ENCODE results near the gene SRCIN1. TPM values are rescaled to one million over a fixed set of nuclear protein-coding genes. Genes with fewer than 3 reads are reported as not detected.
"Not testable (repeated sequence)": the region's sequence is repeated elsewhere in the genome, so short reads cannot be mapped to it uniquely, and the experiment has no call there.

Gene SRCIN1
- total RNA-seq, 3 donors from 2014 or later, result 4.2 to 10.8 (median 8.8) TPM

DNA sequence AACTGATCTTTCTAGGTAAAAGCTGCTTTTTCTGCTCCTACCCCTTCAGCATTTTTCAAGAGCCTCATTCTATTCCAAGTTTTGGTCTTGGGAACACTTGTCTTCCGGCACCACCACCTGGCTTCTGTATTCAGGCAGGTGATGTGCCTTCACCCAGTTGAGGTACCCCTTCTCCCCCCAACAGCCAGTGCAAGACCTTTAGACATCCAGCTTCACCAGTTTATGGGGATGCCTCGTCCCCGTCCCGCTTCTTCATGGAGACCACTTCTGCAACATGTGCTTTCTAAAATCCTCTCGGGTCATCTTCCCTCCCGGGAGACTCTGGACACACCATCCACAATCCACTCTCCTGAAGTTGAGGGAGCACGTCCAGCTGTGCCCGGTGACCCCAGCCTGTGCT lies 69.9 kb downstream of the SRCIN1 start:
- Histone ChIP-seq H3K4me3 (no peak overlapping the region), H3K27me3 (no peaks in the 10 kb centered on the region), H3K9me3 (no peaks in the 10 kb centered on the region), H3K36me3 (no peaks in the 10 kb centered on the region), H3K4me1 (no peaks in the 10 kb centered on the region), H3K27ac (no peak overlapping the region)
- TF ChIP-seq, protein P1, sequence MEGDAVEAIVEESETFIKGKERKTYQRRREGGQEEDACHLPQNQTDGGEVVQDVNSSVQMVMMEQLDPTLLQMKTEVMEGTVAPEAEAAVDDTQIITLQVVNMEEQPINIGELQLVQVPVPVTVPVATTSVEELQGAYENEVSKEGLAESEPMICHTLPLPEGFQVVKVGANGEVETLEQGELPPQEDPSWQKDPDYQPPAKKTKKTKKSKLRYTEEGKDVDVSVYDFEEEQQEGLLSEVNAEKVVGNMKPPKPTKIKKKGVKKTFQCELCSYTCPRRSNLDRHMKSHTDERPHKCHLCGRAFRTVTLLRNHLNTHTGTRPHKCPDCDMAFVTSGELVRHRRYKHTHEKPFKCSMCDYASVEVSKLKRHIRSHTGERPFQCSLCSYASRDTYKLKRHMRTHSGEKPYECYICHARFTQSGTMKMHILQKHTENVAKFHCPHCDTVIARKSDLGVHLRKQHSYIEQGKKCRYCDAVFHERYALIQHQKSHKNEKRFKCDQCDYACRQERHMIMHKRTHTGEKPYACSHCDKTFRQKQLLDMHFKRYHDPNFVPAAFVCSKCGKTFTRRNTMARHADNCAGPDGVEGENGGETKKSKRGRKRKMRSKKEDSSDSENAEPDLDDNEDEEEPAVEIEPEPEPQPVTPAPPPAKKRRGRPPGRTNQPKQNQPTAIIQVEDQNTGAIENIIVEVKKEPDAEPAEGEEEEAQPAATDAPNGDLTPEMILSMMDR (IDR thresholded peaks at IDR 0.05), result no peak
- TF ChIP-seq POLR2A (IDR thresholded peaks at IDR 0.05) (no peak), POLR2AphosphoS5 (IDR thresholded peaks at IDR 0.05) (no peak)
- intact Hi-C loops (cut with DNase I; ENCODE audit: low total_unique reads), result no loop called here
- no peak for DNase-seq (ENCODE audit: low spot score in 2 of 2)

GRCh38 chr17:38534498-38534885 lies 71.3 kb downstream of the SRCIN1 start:
- no peaks in the 10 kb centered on the region for H3K27me3 ChIP-seq
- no peaks in the 10 kb centered on the region for H3K4me1 ChIP-seq
- no peaks in the 10 kb centered on the region for H3K36me3 ChIP-seq
- no peak overlapping the region for H3K27ac ChIP-seq
- no peaks in the 10 kb centered on the region for H3K9me3 ChIP-seq
- no peak overlapping the region for H3K4me3 ChIP-seq
- no peak for DNase-seq (ENCODE audit: low spot score in 2 of 2)
- intact Hi-C loops (cut with DNase I; ENCODE audit: low total_unique reads), result no loop called here
- TF ChIP-seq, protein P1 (IDR thresholded peaks at IDR 0.05), result no peak
- TF ChIP-seq POLR2A (IDR thresholded peaks at IDR 0.05) (no peak), POLR2AphosphoS5 (IDR thresholded peaks at IDR 0.05) (no peak)

- intact Hi-C loops (cut with DNase I; ENCODE audit: low total_unique reads), result no loop called here
- H3K4me3 ChIP-seq, result no peak overlapping the region
- DNase-seq (ENCODE audit: low spot score in 2 of 2), result no peak
- no peak overlapping the region for H3K27ac ChIP-seq
- TF ChIP-seq POLR2AphosphoS5 (IDR thresholded peaks at IDR 0.05) (no peak), POLR2A (IDR thresholded peaks at IDR 0.05) (no peak)
- TF ChIP-seq, protein P1 (IDR thresholded peaks at IDR 0.05), result no peak
- H3K36me3 ChIP-seq, result no peaks in the 10 kb centered on the region
- H3K4me1 ChIP-seq, result no peaks in the 10 kb centered on the region
- H3K27me3 ChIP-seq, result no peaks in the 10 kb centered on the region
- no peaks in the 10 kb centered on the region for H3K9me3 ChIP-seq
These were observed 71.8 kb downstream of the SRCIN1 start for GRCh38 chr17:38533866-38534497.

DNA sequence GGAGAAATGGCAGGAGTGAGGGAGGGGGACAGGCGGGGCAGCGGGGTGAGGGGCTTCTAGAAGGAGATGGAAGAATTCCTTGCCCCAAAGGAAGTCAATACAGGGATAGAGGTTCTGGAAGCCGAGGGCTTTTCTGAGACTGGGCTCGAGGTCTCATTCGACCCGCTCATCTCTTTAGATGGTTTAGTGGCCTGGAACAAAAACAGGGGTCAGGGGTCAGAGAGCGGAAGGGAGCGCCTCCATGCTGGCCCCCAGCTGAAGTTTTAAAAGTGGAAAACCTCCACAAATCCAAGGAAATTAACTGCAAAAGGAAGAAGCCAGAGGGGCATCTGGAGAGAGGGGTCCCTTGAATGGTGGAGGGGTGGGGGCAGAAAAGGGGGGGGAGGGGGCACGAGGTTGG lies 72.5 kb downstream of the SRCIN1 start:
- Histone ChIP-seq H3K9me3 (no peaks in the 10 kb centered on the region), H3K27me3 (peaks cover 0 to 1% of the 10 kb centered on the region in 2 donors), H3K4me1 (no peaks in the 10 kb centered on the region), H3K36me3 (no peaks in the 10 kb centered on the region), H3K27ac (no peak overlapping the region), H3K4me3 (no peak overlapping the region)
- intact Hi-C loops (cut with DNase I; ENCODE audit: low total_unique reads), result no loop called here
- no peak for DNase-seq (ENCODE audit: low spot score in 2 of 2)
- TF ChIP-seq, protein P1 (IDR thresholded peaks at IDR 0.05), result no peak

DNA sequence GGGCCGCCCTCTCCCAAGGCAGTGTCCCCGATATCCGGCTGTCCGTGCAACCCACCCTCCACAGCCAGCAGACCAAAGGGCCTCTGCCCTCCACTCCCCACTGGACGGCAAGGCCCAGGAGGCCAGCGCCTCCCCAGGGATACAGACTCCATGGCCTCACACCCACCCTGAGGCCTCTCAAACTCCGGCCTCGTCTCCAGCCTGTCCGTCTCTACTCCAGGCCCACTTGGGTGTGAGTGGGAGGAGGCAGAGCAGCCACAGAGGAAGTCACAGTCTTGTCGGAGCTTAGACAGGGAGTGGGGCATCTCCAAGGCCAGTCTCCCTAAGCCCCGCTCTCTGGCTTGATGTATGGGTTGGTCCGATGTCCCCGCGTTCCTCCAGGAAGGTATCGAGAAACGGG lies 73.3 kb downstream of the SRCIN1 start:
- TF ChIP-seq, protein P1 (IDR thresholded peaks at IDR 0.05), result no peak
- TF ChIP-seq POLR2A (IDR thresholded peaks at IDR 0.05) (no peak), POLR2AphosphoS5 (IDR thresholded peaks at IDR 0.05) (no peak)
- Histone ChIP-seq H3K36me3 (no peaks in the 10 kb centered on the region), H3K9me3 (no peaks in the 10 kb centered on the region), H3K4me1 (no peaks in the 10 kb centered on the region), H3K27ac (no peak overlapping the region), H3K4me3 (no peak overlapping the region), H3K27me3 (peaks cover 0 to 6% of the 10 kb centered on the region in 2 donors)
- DNase-seq (ENCODE audit: low spot score in 2 of 2), result no peak
- intact Hi-C loops (cut with DNase I; ENCODE audit: low total_unique reads), result no loop called here

DNA sequence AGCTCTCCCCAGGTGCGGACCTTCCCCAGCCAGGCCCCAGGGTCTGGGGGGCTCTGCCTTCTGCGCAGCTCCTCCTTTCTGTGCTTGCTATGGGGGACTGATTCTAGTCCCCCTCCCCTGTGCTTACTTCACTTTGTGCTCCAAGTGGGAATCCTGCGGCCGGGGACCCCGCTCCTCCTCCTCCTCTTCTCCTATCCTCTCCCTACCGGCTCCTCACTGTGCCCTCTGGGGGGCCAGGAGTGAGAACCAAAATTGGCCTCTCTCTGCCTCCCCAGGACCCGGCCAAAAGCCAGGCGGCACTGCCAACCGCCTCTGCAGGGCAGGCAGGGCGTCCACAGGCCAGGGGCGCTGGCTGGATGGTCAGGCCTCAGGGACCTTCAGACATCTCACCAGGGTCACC lies 74.0 kb downstream of the SRCIN1 start:
- H3K27ac ChIP-seq; DNase-seq (ENCODE audit: low spot score in 2 of 2); H3K4me3 ChIP-seq; H3K36me3 ChIP-seq; intact Hi-C loops (cut with DNase I; ENCODE audit: low total_unique reads); H3K9me3 ChIP-seq; H3K27me3 ChIP-seq; H3K4me1 ChIP-seq: not testable (repeated sequence)

DNA sequence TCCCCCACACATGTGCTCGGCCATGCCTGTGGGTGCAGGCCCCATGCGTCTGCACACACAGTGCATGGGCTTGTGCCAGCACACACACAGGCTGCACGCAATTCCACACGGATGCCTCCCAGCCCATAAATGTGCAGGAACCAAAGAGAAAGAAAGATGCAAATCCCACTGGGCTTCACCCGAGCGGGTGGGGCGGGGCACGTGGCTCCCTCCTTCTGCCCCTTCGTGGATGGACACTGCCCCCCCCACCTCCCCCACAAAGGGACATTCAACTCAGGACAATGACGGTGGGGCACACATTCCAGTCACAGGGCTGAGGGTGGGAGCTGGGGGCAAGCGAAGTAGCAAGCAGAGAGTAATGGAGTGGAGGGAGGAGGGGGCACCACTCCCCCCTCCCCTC lies 74.9 kb downstream of the SRCIN1 start:
- H3K4me3 ChIP-seq; H3K4me1 ChIP-seq; intact Hi-C loops (cut with DNase I; ENCODE audit: low total_unique reads); H3K36me3 ChIP-seq; DNase-seq (ENCODE audit: low spot score in 2 of 2); H3K9me3 ChIP-seq; H3K27ac ChIP-seq; H3K27me3 ChIP-seq: not testable (repeated sequence)

GRCh38 chr17:38528141-38528540 lies 77.6 kb downstream of the SRCIN1 start:
- H3K27me3 ChIP-seq; H3K9me3 ChIP-seq; DNase-seq (ENCODE audit: low spot score in 2 of 2); H3K27ac ChIP-seq; H3K4me3 ChIP-seq; intact Hi-C loops (cut with DNase I; ENCODE audit: low total_unique reads); H3K4me1 ChIP-seq; H3K36me3 ChIP-seq: not testable (repeated sequence)

All from breast epithelium (tissue), 4 donors.